Raji (cell line): ENCODE data around the gene PRR22.

Source experiments
- POLR2A ChIP-seq: IDR thresholded peaks from 2 replicates; pipeline ENCODE4 v1.6.1; 2011; ENCODE audit warnings: low read depth, low read length, control low read depth; ENCODE audit not compliant: insufficient read depth

Gene PRR22

DNA sequence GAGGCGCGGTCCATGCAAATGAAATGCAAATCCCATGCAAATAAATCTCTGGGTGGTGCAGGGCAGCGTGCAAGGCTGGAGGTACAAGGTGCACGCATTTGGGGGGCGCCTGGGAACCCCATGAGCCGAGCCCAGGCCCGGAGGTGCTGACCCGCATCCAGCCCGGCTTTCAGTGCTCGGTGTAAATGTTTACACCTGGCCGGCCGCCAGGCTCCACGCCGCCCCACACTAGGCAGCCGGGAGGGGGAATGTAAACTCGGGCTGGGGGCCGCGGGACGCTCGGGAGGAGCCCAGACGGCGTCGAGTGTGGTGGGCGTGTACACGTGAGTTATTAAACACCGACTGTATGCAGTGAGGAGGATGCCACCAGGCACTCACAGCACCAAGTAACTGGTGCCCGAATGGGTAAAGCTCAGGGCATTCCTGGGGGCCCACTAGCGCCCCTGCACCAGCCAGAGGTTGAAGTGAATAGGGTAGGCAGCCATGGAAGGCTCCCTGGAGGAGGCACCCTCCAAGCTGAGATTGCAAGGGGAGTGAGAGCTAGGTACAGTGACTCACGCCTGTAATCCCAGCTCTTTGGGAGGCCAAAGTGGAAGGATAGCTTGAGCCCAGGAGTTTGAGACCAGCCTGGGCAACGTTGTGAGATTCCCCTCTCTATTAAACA lies 37.8 kb upstream of the PRR22 start:
- TF ChIP-seq POLR2A: no peak

DNA sequence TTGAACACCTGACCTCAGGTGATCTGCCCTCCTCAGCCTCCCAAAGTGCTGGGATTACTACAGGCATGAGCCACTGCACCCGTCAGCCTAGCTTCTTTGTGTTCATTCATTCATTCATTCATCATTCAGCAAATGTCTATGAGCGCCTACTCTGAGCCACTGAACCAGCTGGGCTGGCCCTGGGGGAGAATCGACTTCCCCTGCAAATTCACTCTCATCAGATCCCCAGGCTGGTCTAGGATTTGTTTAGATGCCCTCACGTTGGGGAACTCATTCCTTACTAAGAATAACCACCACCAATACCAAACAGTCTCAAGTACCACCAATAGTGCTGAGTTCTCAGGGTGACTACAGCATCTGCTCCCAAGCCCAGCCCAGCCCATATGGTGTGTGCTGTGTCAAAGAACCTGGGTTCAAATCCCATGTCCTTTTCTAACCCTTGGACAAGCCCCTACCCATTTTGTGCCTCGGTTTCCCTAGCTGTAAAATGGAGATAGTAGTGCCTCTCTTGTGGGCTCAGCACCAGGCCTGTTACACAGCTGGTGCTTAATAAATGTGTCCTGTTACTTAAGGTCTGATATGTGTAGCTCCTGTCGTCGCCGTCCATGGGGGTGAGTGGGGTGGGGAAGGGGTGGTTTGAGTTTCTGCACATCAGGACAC lies 37.1 kb upstream of the PRR22 start:
- no peak for TF ChIP-seq POLR2A

DNA sequence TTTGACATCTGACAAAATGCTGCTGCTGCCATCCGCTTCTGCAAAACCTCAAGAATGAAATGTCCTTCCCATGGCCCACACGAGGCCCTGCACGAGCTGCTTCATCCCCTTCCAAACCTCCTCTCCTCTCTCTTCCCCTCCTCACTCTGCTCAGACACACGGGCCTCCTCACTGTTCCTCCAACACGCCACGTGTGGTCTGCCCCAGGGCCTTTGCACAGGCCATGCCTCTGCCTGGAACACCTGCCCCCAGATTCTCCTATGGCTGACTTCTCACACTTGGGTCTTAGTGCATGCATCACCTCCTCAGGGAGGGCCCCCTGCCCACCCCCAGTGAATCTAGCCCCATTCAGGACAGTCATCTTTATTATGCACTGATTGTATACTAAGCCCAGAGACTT lies 36.2 kb upstream of the PRR22 start:
- no peak for TF ChIP-seq POLR2A

DNA sequence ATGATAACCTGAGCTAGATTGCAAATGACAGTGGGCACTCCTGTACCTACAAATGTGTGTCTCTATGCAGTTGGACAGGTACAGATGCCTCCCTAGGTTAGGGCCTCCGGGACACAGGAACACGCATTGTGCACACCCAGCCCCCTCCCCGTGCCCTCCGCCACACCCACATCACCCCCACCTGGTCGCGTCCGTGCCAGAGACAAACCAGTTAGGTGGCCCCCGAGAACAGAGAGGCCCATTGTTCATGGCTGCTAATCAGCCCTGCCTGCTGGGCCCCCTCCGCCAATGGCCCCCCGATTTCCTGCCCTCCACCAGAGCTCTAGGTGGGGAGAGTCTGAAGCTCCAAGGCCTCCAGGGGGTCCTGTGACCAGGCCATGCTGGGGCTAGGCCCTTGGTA lies 34.0 kb upstream of the PRR22 start:
- no peak for TF ChIP-seq POLR2A

DNA sequence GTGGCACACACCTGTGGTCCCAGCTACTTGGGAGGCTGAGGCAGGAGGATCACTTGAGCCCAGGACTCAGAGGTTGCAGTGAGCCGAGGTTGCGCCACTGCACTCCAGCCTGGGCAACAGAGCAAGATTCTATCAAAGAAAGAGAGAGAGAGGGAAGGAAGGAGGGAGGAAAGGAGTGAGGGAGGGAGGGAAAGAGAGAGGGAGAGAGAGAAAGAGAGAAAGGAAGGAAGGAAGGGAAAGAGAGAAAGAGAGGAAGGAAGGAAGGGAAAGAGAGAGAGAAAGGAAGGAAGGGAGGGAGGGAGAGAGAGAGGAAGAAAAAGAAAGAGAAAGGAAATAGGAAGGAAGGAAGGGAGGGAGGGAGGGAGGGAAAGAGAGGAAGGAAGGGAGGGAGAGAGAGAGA lies 32.7 kb upstream of the PRR22 start:
- TF ChIP-seq POLR2A: no peak

DNA sequence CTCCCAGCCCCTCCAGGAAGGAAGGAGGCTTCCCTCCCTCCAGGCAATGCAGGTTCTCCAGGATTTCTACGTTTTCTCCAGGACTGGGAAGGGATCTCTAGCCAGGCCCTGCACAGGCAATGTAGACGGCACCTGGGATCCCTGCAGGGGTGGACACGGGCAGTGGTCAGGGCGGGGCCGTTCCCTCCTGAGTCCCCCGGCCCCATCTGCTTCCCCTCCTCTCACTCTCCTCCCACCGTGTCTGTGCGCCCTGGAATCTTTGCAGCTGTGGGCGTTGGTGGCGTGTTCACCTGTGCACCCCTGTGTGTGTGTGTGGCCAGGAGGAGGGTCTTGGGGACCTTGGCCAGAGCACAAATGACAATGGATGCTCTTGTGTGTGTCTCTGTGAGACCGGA lies 30.3 kb upstream of the PRR22 start:
- TF ChIP-seq POLR2A: no peak

DNA sequence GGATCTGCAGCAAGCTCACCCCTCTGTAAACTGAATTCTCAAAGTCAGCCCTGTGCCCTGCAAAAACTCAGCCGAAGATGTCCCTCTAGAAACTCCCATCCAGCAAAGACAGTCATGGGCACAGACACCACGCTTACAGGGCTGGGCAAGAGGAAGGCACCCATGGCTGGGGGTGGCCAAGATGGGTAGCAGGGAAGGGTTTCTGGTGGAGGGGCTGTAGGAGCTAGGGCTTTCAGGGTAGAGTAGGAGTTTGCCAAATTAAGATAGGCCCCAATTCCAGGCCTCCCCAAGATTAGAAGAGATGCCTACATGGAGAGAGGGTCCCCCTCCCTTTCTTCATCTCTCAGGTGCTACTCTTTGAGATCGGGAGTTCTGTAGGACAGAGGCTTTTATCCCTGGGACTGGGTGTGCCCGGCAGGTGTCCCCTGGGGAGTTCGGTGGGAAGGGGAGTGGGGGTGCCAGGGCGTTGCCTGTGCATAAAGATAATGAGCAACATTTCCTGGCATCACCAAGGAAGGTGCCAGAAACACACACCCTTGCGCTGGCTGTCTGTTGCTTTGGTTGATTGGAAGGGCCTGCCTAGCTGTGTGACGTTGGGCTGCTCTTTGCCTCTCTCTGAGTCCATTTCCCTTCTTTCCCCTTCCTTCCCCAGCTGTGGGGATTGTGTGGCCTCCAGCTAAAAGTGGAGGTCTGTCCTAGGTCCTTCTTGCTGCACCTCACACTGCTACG lies 29.7 kb upstream of the PRR22 start:
- TF ChIP-seq POLR2A: no peak

DNA sequence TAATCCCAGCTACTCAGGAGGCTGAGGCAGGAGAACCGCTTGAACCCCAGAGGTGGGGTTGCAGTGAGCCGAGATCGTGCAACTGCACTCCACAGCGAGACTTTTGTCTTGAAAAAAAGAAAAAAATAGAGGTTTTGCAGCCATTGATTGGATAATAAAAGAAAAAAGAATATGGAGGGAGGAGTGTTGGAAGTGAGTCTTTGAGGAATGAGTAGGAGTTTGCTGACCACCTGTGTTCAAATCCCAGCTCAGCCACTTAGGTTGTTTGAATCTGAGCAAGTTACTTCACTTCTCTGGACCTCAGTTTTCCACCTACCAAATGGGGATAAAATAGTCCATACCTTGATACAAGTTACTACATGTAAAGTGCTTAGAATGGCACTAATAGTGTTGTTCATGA lies 26.6 kb upstream of the PRR22 start:
- no peak for TF ChIP-seq POLR2A

DNA sequence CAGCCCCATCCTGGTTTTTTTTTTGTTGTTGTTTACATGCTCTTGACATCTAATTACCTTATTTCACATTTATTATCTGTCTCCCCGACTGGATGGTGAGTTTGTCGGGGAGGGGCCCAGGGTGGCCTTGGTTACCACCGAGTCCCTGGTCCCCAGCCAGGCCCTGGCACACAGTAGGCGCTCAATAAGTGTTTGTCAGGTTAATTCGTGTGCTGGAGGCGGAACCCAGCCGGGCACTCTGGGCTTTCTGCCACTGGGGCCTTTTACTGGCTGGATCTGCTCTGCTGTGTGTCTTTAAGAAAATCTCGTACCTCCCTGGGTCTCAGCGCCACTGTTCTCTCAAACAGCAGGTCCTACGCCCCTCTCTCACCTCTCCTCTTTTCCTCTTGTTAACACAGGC lies 24.9 kb upstream of the PRR22 start:
- no peak for TF ChIP-seq POLR2A

DNA sequence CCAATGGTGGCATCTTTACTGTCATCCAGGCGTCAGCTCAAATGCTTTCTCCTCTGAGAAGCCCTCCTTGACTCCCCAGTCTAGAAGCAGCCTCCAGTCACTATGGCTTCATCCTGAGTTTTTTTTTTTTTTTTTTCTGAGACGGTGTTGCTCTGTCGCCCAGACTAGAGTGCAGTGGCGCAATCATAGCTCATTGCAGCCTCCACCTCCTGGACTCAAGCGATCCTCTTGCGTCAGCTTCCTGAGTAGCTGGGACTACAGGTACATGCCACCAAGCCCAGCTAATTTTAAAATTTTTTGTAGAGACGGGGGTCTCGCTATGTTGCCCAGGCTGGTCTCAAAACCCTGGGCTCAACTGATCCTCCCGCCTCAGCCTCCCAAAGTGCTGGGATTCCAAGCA lies 24.5 kb upstream of the PRR22 start:
- no peak for TF ChIP-seq POLR2A

DNA sequence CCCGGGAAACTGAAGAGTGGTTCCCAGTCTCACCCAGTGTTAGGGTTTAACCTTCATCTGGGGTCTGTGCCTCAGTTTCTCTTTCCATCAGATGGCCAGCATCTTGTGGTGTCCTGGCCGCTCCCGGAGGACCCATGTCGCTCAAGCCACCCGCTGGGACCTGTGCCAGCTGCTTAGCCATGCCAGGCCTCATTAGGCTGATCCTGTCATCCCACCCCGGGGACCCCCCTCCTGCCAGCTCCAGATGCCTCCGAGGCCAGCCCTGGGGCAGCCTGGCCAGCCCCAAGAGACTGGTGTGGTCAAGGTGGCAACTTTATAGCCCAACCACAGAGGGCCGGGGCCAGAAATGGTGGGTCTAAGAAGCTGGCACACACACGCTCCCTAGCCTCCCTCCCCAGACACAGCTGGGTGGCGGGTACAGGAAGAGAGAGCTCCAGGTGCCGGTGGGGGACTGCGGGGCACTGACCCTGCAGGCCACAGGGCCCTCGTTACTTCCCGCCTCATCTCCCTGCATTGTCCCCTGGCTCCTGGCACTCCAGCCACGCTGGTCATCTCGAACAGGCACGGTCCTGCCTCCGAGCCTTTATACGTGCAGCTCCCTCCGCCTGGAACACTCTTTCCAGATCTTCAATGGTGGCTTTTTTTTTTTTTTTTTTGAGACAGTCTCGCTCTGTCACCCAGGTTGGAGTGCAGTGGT lies 23.7 kb upstream of the PRR22 start:
- TF ChIP-seq POLR2A: no peak

DNA sequence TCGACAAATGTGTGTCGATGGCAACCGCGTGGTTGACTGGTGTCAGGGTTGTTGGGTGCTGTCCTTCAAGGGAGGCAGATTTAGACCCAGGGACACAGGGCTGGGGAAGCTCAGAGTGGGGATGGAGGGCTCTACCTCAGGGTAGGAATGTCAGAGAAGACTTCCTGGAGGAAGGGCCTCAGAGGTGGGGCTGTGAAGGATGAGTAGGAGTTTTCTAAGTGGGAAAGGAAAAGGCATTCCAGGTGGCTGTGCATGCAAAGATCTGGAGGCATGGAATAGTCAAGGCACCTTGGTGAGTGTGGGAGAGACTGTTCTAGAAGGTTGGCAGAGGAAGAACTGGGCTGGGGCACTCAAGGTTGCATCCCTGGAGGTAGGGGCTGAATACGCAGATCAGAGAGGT lies 22.4 kb upstream of the PRR22 start:
- no peak for TF ChIP-seq POLR2A

DNA sequence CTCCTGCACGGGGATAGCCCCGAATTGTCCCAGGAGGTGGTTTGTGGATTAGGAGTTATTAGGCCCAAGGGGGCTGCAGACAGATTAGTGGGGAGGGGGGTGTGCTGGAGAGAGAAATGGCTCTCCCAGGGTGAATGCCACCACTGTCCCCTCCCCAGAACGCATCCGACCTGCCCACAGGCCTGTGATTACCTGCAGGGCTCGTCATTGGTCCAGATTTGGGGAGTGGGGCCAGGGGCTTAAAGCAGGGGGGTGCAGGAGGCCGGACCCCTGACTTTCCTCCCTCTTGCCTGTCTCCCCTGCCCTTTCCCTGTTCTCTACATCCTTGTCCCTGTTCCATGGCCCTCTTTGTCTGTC lies 21.6 kb upstream of the PRR22 start:
- no peak for TF ChIP-seq POLR2A

DNA sequence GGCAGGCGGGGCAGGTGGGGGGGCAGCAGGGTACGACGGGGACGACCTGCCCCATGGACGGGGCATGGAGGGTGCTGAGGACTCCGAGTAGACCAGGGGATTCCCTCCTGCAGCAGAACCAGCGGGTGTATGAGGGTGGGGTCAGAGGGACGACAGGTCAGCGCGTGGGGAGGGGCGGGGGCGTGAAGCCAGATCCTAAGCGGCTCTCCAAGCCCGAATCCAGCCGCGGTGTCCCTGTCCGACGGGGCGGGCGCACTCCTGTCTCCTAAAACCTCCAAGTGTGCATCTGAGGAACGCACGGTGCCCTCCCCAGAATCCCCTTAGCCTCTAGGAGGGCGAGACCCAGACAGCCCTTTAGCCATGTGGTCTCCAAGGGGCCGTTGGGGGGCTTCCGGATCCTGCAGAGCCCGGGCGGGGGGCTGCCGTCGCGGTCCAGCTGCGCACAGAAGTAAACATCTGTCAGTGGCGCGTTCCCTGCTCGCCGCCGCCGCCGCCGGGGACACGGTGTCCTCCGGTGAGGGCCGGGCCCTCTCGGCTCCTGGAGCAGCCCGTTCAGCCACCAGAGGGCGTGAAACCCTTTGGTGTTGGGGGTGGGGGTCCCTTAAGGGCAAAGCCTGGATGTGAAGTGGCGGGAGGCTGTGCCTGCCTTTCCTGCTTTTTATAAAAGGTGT lies 21.1 kb upstream of the PRR22 start:
- TF ChIP-seq POLR2A: no peak
